H1 (cell line): ENCODE measurements around the gene SCAI. TPM values are rescaled to one million over a fixed set of nuclear protein-coding genes. Genes with fewer than 3 reads are reported as not detected.

ENCODE experiments used
- CTCF ChIA-PET: fragments of 300-600 bp; sonication (Branson Sonifier 250); formaldehyde crosslinking; loops from one replicate; lab custom pipeline; 2021; ENCODE audit not compliant: partially characterized antibody; lab: Charles Lee
- POLR2A ChIA-PET: fragments of 300-600 bp; sonication (Branson Sonifier 250); formaldehyde crosslinking; loops from one replicate; lab custom pipeline; 2021; ENCODE audit warnings: inconsistent platforms; ENCODE audit not compliant: partially characterized antibody; lab: Charles Lee
- DNase-seq, 2 experiments: peaks; one replicate each; pipeline versions ENCODE4 v3.0.0 to v3.0.0-alpha.2; 2010 to 2022; ENCODE audit warnings: low spot score in 2 of 2, low read depth in 1 of 2, mixed read lengths in 1 of 2
- FAIRE-seq: peaks from 2 replicates; lab custom pipeline; 2011; peaks lifted over from hg19 to GRCh38; lab: Jason Lieb, UNC
- H2AFZ ChIP-seq: 2 replicates; pipeline ENCODE4 v1.8.1; 2012; ENCODE audit warnings: low read length, inconsistent platforms
- H2AK5ac ChIP-seq: 2 replicates; pipeline ENCODE4 v1.6.1; 2013; ENCODE audit warnings: low read depth, low read length
- H2BK120ac ChIP-seq: replicated peaks from 2 replicates; pipeline ENCODE3; 2013; ENCODE audit warnings: low read depth, low read length, inconsistent platforms
- H2BK12ac ChIP-seq: 2 replicates; pipeline ENCODE4 v1.6.1; 2013; ENCODE audit warnings: low read depth, low read length
- H2BK15ac ChIP-seq: 2 replicates; pipeline ENCODE4 v1.6.1; 2013; ENCODE audit warnings: low read length
- H2BK20ac ChIP-seq: 2 replicates; pipeline ENCODE4 v1.6.1; 2013; ENCODE audit warnings: low read length
- H2BK5ac ChIP-seq: 2 replicates; pipeline ENCODE4 v1.6.1; 2013; ENCODE audit warnings: low read depth, low read length
- H3K14ac ChIP-seq: 2 replicates; pipeline ENCODE4 v1.6.1; 2013; ENCODE audit warnings: inconsistent platforms; ENCODE audit not compliant: insufficient read length
- H3K18ac ChIP-seq: 2 replicates; pipeline ENCODE4 v1.6.1; 2013; ENCODE audit warnings: low read length; ENCODE audit errors: extremely low read depth
- H3K23ac ChIP-seq: 2 replicates; pipeline ENCODE4 v1.6.1; 2013; ENCODE audit warnings: inconsistent platforms; ENCODE audit not compliant: insufficient read length
- H3K23me2 ChIP-seq: 2 replicates; pipeline ENCODE4 v1.6.1; 2013; ENCODE audit warnings: low read depth, low read length
- H3K27ac ChIP-seq: 2 replicates; pipeline ENCODE4 v1.6.1; 2011; ENCODE audit warnings: low read depth, low read length, inconsistent platforms
- H3K27me3 ChIP-seq, 4 experiments: replicated peaks in 1 of 4; 1 replicate in 1 of 4; 2 replicates in 3 of 4; pipeline versions ENCODE4 v1.6.1 to v1.8.1; 2011 to 2013; ENCODE audit warnings: low read length in 3 of 4, mild to moderate bottlenecking in 3 of 4, inconsistent platforms in 2 of 4, mixed read lengths in 2 of 4, moderate library complexity in 1 of 4; ENCODE audit not compliant: control insufficient read depth in 3 of 4, insufficient read depth in 3 of 4; ENCODE audit errors: extremely low read depth in 1 of 4
- H3K36me3 ChIP-seq, 4 experiments: 2 replicates each; pipeline versions ENCODE4 v1.6.1 to v1.8.1; 2011 to 2013; ENCODE audit warnings: mild to moderate bottlenecking in 4 of 4, low read length in 3 of 4, moderate library complexity in 2 of 4, control low read depth in 1 of 4, inconsistent platforms in 1 of 4; ENCODE audit not compliant: insufficient read depth in 4 of 4, control insufficient read depth in 2 of 4
- H3K4ac ChIP-seq: replicated peaks from 2 replicates; pipeline ENCODE3; 2013; ENCODE audit warnings: low read length, low read depth, mixed read lengths, inconsistent platforms; ENCODE audit not compliant: insufficient read length
- H3K4me1 ChIP-seq, 4 experiments: replicated peaks in 1 of 4; 1 replicate in 1 of 4; 2 replicates in 3 of 4; pipeline versions ENCODE4 v1.6.1 to v1.8.1; 2011 to 2013; ENCODE audit warnings: low read length in 3 of 4, inconsistent platforms in 2 of 4, mixed read lengths in 1 of 4; ENCODE audit not compliant: insufficient read depth in 4 of 4, control insufficient read depth in 3 of 4
- H3K4me2 ChIP-seq, 2 experiments: 2 replicates each; pipeline versions ENCODE4 v1.6.1 to v1.8.1; 2011 to 2013; ENCODE audit warnings: low read depth in 2 of 2, low read length in 2 of 2, control low read depth in 1 of 2, inconsistent platforms in 1 of 2, mild to moderate bottlenecking in 1 of 2; ENCODE audit not compliant: insufficient read depth in 1 of 2
- H3K4me3 ChIP-seq, 4 experiments: fragments of 200-600, 300-600 bp in 1 of 4; sonication (generic), shearing (Covaris generic), sonication (Bioruptor Twin) in 1 of 4; 2 replicates each; pipeline versions ENCODE4 v1.5.1 to v1.8.1; 2011 to 2016; ENCODE audit warnings: low read length in 4 of 4, low read depth in 3 of 4, control low read depth in 2 of 4, inconsistent platforms in 2 of 4, mild to moderate bottlenecking in 2 of 4, mixed read lengths in 1 of 4, moderate library complexity in 1 of 4; ENCODE audit not compliant: insufficient read depth in 2 of 4; ENCODE audit errors: extremely low read depth in 1 of 4
- H3K56ac ChIP-seq: replicated peaks from 2 replicates; pipeline ENCODE3; 2013; ENCODE audit warnings: low read depth, mild to moderate bottlenecking, mixed read lengths, low read length, inconsistent platforms; ENCODE audit not compliant: insufficient read length
- H3K79me1 ChIP-seq: 2 replicates; pipeline ENCODE4 v1.6.1; 2013; ENCODE audit warnings: low read depth, low read length, control low read depth
- H3K79me2 ChIP-seq, 2 experiments: 2 replicates each; pipeline versions ENCODE4 v1.6.1 to v1.8.1; 2012 to 2013; ENCODE audit warnings: low read length in 2 of 2, mild to moderate bottlenecking in 2 of 2, inconsistent platforms in 1 of 2; ENCODE audit not compliant: insufficient read depth in 2 of 2, control insufficient read depth in 1 of 2
- H3K9ac ChIP-seq, 4 experiments: replicated peaks in 1 of 4; 1 replicate in 1 of 4; 2 replicates in 3 of 4; pipeline versions ENCODE4 v1.6.1 to v1.8.1; 2011 to 2013; ENCODE audit warnings: low read depth in 3 of 4, low read length in 3 of 4, control low read depth in 2 of 4, mild to moderate bottlenecking in 2 of 4, moderate library complexity in 2 of 4, inconsistent platforms in 1 of 4; ENCODE audit errors: extremely low read depth in 1 of 4
- H3K9me3 ChIP-seq, 2 experiments: 2 replicates each; pipeline versions ENCODE4 v1.6.1 to v1.8.1; 2012 to 2013; ENCODE audit warnings: mild to moderate bottlenecking in 2 of 2, moderate library complexity in 2 of 2, control low read depth in 1 of 2, inconsistent platforms in 1 of 2, low read depth in 1 of 2, low read length in 1 of 2, mixed read lengths in 1 of 2; ENCODE audit not compliant: insufficient read depth in 2 of 2
- H4K20me1 ChIP-seq, 2 experiments: replicated peaks in 1 of 2; 2 replicates each; pipeline versions ENCODE3 to v1.8.1; 2011 to 2013; ENCODE audit warnings: inconsistent platforms in 2 of 2, low read length in 2 of 2, mild to moderate bottlenecking in 1 of 2; ENCODE audit not compliant: insufficient read depth in 2 of 2, control insufficient read depth in 1 of 2
- H4K5ac ChIP-seq: 2 replicates; pipeline ENCODE4 v1.6.1; 2013; ENCODE audit warnings: low read length, low read depth, mixed read lengths, inconsistent platforms; ENCODE audit not compliant: insufficient read length
- H4K8ac ChIP-seq: 2 replicates; pipeline ENCODE4 v1.8.0; 2013; ENCODE audit warnings: mild to moderate bottlenecking, moderate library complexity, low read length, inconsistent platforms; ENCODE audit not compliant: insufficient read depth; ENCODE audit errors: extremely low read depth
- H4K91ac ChIP-seq: replicated peaks from 2 replicates; pipeline ENCODE3; 2013; ENCODE audit warnings: low read length, mixed read lengths, inconsistent platforms; ENCODE audit not compliant: insufficient read length
- EP300 ChIP-seq, 2 experiments: IDR thresholded peaks; 1 replicate in 1 of 2; 2 replicates in 1 of 2; pipeline ENCODE4 v1.6.1; 2011 to 2012; ENCODE audit warnings: low read depth in 2 of 2, low read length in 2 of 2, mild to moderate bottlenecking in 2 of 2, borderline replicate concordance in 1 of 2, inconsistent platforms in 1 of 2, moderate library complexity in 1 of 2
- KDM5A ChIP-seq: fragments of 200-600 bp; IDR thresholded peaks from 2 replicates; pipeline ENCODE4 v1.7.1; 2012; ENCODE audit warnings: mild to moderate bottlenecking, low read length, inconsistent platforms, mixed read lengths
- POLR2A ChIP-seq, 2 experiments: IDR thresholded peaks; 1 replicate in 1 of 2; 2 replicates in 1 of 2; pipeline ENCODE4 v1.6.1; 2011; ENCODE audit warnings: low read depth in 2 of 2, low read length in 2 of 2, mild to moderate bottlenecking in 2 of 2; ENCODE audit errors: control extremely low read depth in 1 of 2
- SAP30 ChIP-seq: fragments of 300-600 bp; sonication (generic); IDR thresholded peaks from 2 replicates; pipeline ENCODE4 v1.7.1; 2012; ENCODE audit warnings: low read length, moderate library complexity, mild to moderate bottlenecking, inconsistent platforms; ENCODE audit not compliant: insufficient read depth, insufficient replicate concordance
- SP1 ChIP-seq: IDR thresholded peaks from 2 replicates; pipeline ENCODE4 v1.6.1; 2011; ENCODE audit warnings: low read depth, low read length
- SUZ12 ChIP-seq: fragments of 200-600 bp; sonication (generic); IDR thresholded peaks from 2 replicates; pipeline ENCODE4 v1.6.1; 2012; ENCODE audit warnings: mild to moderate bottlenecking, inconsistent platforms, low read length, moderate library complexity, mixed read lengths
- WGBS, 2 experiments: shearing (Covaris generic) in 1 of 2; methylation state at CpG; one replicate each; pipeline versions ENCODE4 v1.1.6 to v1.1.7; 2013 to 2015; ENCODE audit warnings: low lambda C conversion rate in 2 of 2, mixed read lengths in 2 of 2, inconsistent platforms in 1 of 2, low coverage in 1 of 2, missing lambda C conversion rate in 1 of 2; ENCODE audit not compliant: insufficient replicate concordance in 2 of 2, insufficient coverage in 1 of 2, insufficient read length in 1 of 2; ENCODE audit errors: extremely low coverage in 1 of 2, missing lambda C conversion rate in 1 of 2; 5-methylcytosine and 5-hydroxymethylcytosine counted together
- polyA plus RNA-seq, 7 experiments: library from polyadenylated mRNA; depleted of rRNA in 3 of 7; stranded (reverse) in 5 of 7; unstranded in 2 of 7; fragments of >200 nt in 5 of 7; fragments of 200-250 nt in 2 of 7; gene quantifications; 1 replicate in 5 of 7; 2 replicates in 1 of 7; 4 replicates in 1 of 7; pipeline versions ENCODE4 v1.2.1 to v1.2.3, GENCODE V29; 2011 to 2013; ENCODE audit warnings: missing spikeins in 2 of 7, mixed read lengths in 2 of 7
- total RNA-seq: library from RNA; stranded (reverse); fragmentation: NEBNext Ultra II Directional; extraction: Animal tissue kit (Norgen Biotek cat#: 25700); gene quantifications from 2 replicates; pipeline ENCODE4 v1.2.1, GENCODE V29; 2021
- TF ChIP-seq, protein P1 (sequence below): IDR thresholded peaks from 2 replicates; pipeline ENCODE4 v1.6.1; 2012; ENCODE audit warnings: low read length, inconsistent platforms
- TF ChIP-seq, protein P2 (sequence below): IDR thresholded peaks from 2 replicates; pipeline ENCODE4 v1.6.1; 2012; ENCODE audit warnings: inconsistent platforms
- TF ChIP-seq, protein P3 (sequence below): IDR thresholded peaks from 2 replicates; pipeline ENCODE4 v1.6.1; 2011; ENCODE audit warnings: low read length, improper control_type of control experiment

The SCAI gene
- total and polyA plus RNA-seq, 2 of the 8 experiments (the other 6 are each of a cell fraction or from before 2014, with no cell fraction given) = 6.4 to 19.8 TPM

DNA sequence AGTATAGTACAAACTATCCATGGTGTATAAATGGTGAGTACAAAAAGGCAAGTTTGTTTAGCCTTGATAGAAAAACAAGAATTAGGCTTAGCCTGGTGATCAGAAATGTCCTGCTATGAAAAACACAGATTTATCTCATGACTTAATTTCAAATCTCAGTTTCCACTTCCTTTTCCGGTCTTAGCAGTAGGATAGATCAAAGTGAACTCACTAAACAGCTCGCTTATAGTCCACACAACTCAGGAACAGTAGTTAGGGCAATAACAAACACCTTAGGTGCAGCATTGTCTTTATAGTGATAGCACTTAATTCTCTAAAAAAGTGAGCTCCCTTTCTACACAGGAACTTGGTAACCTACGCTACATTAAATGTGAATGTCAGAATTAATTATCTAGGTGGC, 213.9 kb downstream of the SCAI start:
- H3K4ac ChIP-seq = no peak overlapping the region
- no peak overlapping the region for H2AFZ ChIP-seq
- H3K79me1 ChIP-seq = no peaks in the 10 kb centered on the region
- H2AK5ac ChIP-seq = no peak overlapping the region
- no peak overlapping the region for H4K5ac ChIP-seq
- no peak for DNase-seq
- TF ChIP-seq SP1 (no peak), EP300 (IDR thresholded peaks at IDR 0.05; ENCODE audit: borderline replicate concordance in 1 of 2, low read depth in 2 of 2, low read length in 2 of 2) (no peak), SAP30 (no peak), SUZ12 (no peak), POLR2A (IDR thresholded peaks at IDR 0.05; ENCODE audit: control extremely low read depth in 1 of 2, low read depth in 2 of 2, low read length in 2 of 2) (no peak), KDM5A (no peak)
- TF ChIP-seq, protein P1, sequence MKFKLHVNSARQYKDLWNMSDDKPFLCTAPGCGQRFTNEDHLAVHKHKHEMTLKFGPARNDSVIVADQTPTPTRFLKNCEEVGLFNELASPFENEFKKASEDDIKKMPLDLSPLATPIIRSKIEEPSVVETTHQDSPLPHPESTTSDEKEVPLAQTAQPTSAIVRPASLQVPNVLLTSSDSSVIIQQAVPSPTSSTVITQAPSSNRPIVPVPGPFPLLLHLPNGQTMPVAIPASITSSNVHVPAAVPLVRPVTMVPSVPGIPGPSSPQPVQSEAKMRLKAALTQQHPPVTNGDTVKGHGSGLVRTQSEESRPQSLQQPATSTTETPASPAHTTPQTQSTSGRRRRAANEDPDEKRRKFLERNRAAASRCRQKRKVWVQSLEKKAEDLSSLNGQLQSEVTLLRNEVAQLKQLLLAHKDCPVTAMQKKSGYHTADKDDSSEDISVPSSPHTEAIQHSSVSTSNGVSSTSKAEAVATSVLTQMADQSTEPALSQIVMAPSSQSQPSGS = no peak
- TF ChIP-seq, protein P2, sequence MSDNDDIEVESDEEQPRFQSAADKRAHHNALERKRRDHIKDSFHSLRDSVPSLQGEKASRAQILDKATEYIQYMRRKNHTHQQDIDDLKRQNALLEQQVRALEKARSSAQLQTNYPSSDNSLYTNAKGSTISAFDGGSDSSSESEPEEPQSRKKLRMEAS = no peak
- TF ChIP-seq, protein P3, sequence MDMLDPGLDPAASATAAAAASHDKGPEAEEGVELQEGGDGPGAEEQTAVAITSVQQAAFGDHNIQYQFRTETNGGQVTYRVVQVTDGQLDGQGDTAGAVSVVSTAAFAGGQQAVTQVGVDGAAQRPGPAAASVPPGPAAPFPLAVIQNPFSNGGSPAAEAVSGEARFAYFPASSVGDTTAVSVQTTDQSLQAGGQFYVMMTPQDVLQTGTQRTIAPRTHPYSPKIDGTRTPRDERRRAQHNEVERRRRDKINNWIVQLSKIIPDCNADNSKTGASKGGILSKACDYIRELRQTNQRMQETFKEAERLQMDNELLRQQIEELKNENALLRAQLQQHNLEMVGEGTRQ = no peak
- WGBS, 2 experiments = 89% methylated on average over 3 of the region's 3 CpGs; no CpG with 5 or more reads in 1 of the 2 experiments
- peaks cover 0 to 2% (median 0%) of the 10 kb centered on the region in 4 experiments; a peak in 2 of 8 replicates for H3K36me3 ChIP-seq
- H4K8ac ChIP-seq = no peak overlapping the region
- H4K91ac ChIP-seq = no peak overlapping the region
- POLR2A ChIA-PET = interaction anchor here (0.6 to 1.7 kb wide), 5 partner anchors 8 to 307 kb away, joined by 3 to 5 read pairs (median 3); partner anchors contain the start of genes ARPC5L and RPL35
- no peak overlapping the region for H3K56ac ChIP-seq
- no peak overlapping the region for H3K4me2 ChIP-seq
- H2BK5ac ChIP-seq = no peak overlapping the region
- H3K79me2 ChIP-seq = no peaks in the 10 kb centered on the region
- FAIRE-seq = no peak
- H4K20me1 ChIP-seq = no peaks in the 10 kb centered on the region
- H3K14ac ChIP-seq = no peak overlapping the region
- no peaks in the 10 kb centered on the region for H3K23me2 ChIP-seq
- no peak overlapping the region for H2BK120ac ChIP-seq
- H3K9ac ChIP-seq = no peak overlapping the region
- CTCF ChIA-PET = interaction anchor here (1.2 to 1.6 kb wide), 3 partner anchors 23 to 446 kb away, joined by 3 to 5 read pairs (median 3); no protein-coding TSS in a partner anchor
- H3K9me3 ChIP-seq = no peaks in the 10 kb centered on the region
- H3K18ac ChIP-seq = no peak overlapping the region
- H3K4me3 ChIP-seq = no peak overlapping the region
- no peak overlapping the region for H2BK15ac ChIP-seq
- no peaks in the 10 kb centered on the region for H3K27me3 ChIP-seq
- no peak overlapping the region for H2BK12ac ChIP-seq
- no peak overlapping the region for H3K23ac ChIP-seq
- no peaks in the 10 kb centered on the region for H3K4me1 ChIP-seq
- no peak overlapping the region for H2BK20ac ChIP-seq
- no peak overlapping the region for H3K27ac ChIP-seq
